SK-N-SH treated with all-trans-retinoic acid at 6 μM for 48 hours (cell line): Measurements from ENCODE around the gene PRMT7.

Experiments
- ATAC-seq: fragments of 200-7000 bp; cut with Tn5 transposase; 3 replicates; pipeline ENCODE4 v1.9.1; 2020; ENCODE audit warnings: mild to moderate bottlenecking, moderate library complexity
- CREB5 ChIP-seq: fragments of 250-450 bp; sonication (Bioruptor Pico); IDR thresholded peaks from 2 replicates; pipeline ENCODE4 v1.5.1; 2020; ENCODE audit warnings: low read depth, mild to moderate bottlenecking, moderate library complexity
- CSRNP3 ChIP-seq: fragments of 250-450 bp; sonication (Bioruptor Pico); IDR thresholded peaks from 2 replicates; pipeline ENCODE4 v1.5.1; 2021; ENCODE audit warnings: mild to moderate bottlenecking, moderate library complexity
- ESRRG ChIP-seq: fragments of 250-450 bp; sonication (Bioruptor Pico); IDR thresholded peaks from 2 replicates; pipeline ENCODE4 v1.6.1; 2021; ENCODE audit warnings: mild to moderate bottlenecking
- ISL1 ChIP-seq: fragments of 250-450 bp; sonication (Bioruptor Pico); IDR thresholded peaks from 2 replicates; pipeline ENCODE4 v2.1.2; 2022; ENCODE audit warnings: mild to moderate bottlenecking, moderate library complexity
- OSR1 ChIP-seq: fragments of 250-450 bp; sonication (Bioruptor Pico); IDR thresholded peaks from 2 replicates; pipeline ENCODE4 v1.8.0; 2022; ENCODE audit warnings: moderate library complexity, mild to moderate bottlenecking, inconsistent platforms
- PATZ1 ChIP-seq: fragments of 250-450 bp; sonication (Bioruptor Pico); IDR thresholded peaks from 2 replicates; pipeline ENCODE4 v1.8.0; 2020; ENCODE audit warnings: mild to moderate bottlenecking, moderate library complexity, borderline replicate concordance
- PPARA ChIP-seq: fragments of 250-450 bp; sonication (Bioruptor Pico); IDR thresholded peaks from 2 replicates; pipeline ENCODE4 v1.5.0; 2020; ENCODE audit warnings: mild to moderate bottlenecking, borderline replicate concordance
- RARB ChIP-seq: fragments of 250-450 bp; sonication (Bioruptor Pico); IDR thresholded peaks from 2 replicates; pipeline ENCODE4 v1.8.0; 2021; ENCODE audit warnings: mild to moderate bottlenecking, moderate library complexity
- SNAI2 ChIP-seq: fragments of 250-450 bp; sonication (Bioruptor Pico); IDR thresholded peaks from 2 replicates; pipeline ENCODE4 v1.5.0; 2020; ENCODE audit warnings: mild to moderate bottlenecking, moderate library complexity
- TCF4 ChIP-seq: fragments of 250-450 bp; sonication (Bioruptor Pico); IDR thresholded peaks from 2 replicates; pipeline ENCODE4 v1.8.0; 2021; ENCODE audit warnings: mild to moderate bottlenecking, moderate library complexity, borderline replicate concordance
- TOX ChIP-seq: fragments of 250-450 bp; sonication (Bioruptor Pico); IDR thresholded peaks from 2 replicates; pipeline ENCODE4 v1.8.0; 2021; ENCODE audit warnings: mild to moderate bottlenecking, moderate library complexity, borderline replicate concordance
- TSHZ2 ChIP-seq: fragments of 250-450 bp; sonication (Bioruptor Pico); IDR thresholded peaks from 2 replicates; pipeline ENCODE4 v1.5.0; 2020; ENCODE audit warnings: mild to moderate bottlenecking, moderate library complexity
- ZFP30 ChIP-seq: fragments of 450-650 bp; formaldehyde crosslinking; IDR thresholded peaks from 2 replicates; pipeline ENCODE4 v1.5.0; 2022; ENCODE audit warnings: mild to moderate bottlenecking, moderate library complexity
- ZNF565 ChIP-seq: fragments of 450-650 bp; formaldehyde crosslinking; conservative IDR thresholded peaks from 2 replicates; pipeline ENCODE4 v1.5.0; 2020; ENCODE audit warnings: low read depth, mild to moderate bottlenecking, moderate library complexity
- ZNF70 ChIP-seq: fragments of 450-650 bp; formaldehyde crosslinking; IDR thresholded peaks from 2 replicates; pipeline ENCODE4 v1.5.0; 2020; ENCODE audit warnings: mild to moderate bottlenecking, moderate library complexity
- ZNF8 ChIP-seq: fragments of 450-650 bp; formaldehyde crosslinking; IDR thresholded peaks from 2 replicates; pipeline ENCODE4 v1.5.0; 2020; ENCODE audit warnings: mild to moderate bottlenecking, moderate library complexity

PRMT7 gene

GRCh38 chr16:68310774-68311511 lies at the start of gene PRMT7, which contains the start of gene SLC7A6OS:
Gene PRMT7 (plus strand): TSS chr16:68311019. CDS start chr16:68315980, 4,961 bp downstream.
Gene SLC7A6OS (minus strand): TSS chr16:68310946. CDS start chr16:68310926, 20 bp downstream.
- TF ChIP-seq TSHZ2 = 0 out of 2 replicates have a peak, but pooled peaks have one; percentile 20
- TF ChIP-seq ZNF565 (CRISPR knock-in tag) = no peak
- no peak for TF ChIP-seq CSRNP3 (CRISPR knock-in tag)
- no peak for TF ChIP-seq ZFP30 (CRISPR knock-in tag)
- TF ChIP-seq ESRRG (CRISPR knock-in tag) = no peak
- no peak for TF ChIP-seq CREB5 (CRISPR knock-in tag)
- TF ChIP-seq ZNF70 = peak; percentile 65; the same call in 1 of the 2 replicates
- peak; percentile 100 for ATAC-seq

GRCh38 chr16:68263559-68264127 lies 47.2 kb upstream of the PRMT7 start:
- TF ChIP-seq PATZ1 (peak; percentile 39; the same call in 1 of the 2 replicates), CSRNP3 (CRISPR knock-in tag) (no peak), PPARA (CRISPR knock-in tag) (no peak), RARB (CRISPR knock-in tag) (no peak)
- TF ChIP-seq, all 23 proteins: peak for 1
- no peak; the same call in 2 of the 3 replicates for ATAC-seq

- TF ChIP-seq TCF4 (CRISPR knock-in tag) = no peak
- TF ChIP-seq OSR1 (CRISPR knock-in tag) = no peak
- no peak for TF ChIP-seq RARB (CRISPR knock-in tag)
- no peak for TF ChIP-seq ISL1
- TF ChIP-seq SNAI2 (CRISPR knock-in tag) = no peak
- TF ChIP-seq ZNF8 (CRISPR knock-in tag) = no peak
- TF ChIP-seq TOX = no peak
- peak; percentile 66 for ATAC-seq
These were observed 46.4 kb upstream of the PRMT7 start, which contains the start of gene SLC7A6 for GRCh38 chr16:68264128-68265077. Gene SLC7A6 (plus strand): TSS chr16:68264526. CDS start chr16:68274727, 10,201 bp downstream.
